IMR-90 (cell line): Measurements from ENCODE around the gene C5. TPM values are rescaled to one million over a fixed set of nuclear protein-coding genes. Genes with fewer than 3 reads are reported as not detected.
A peak's percentile ranks its signal among the peaks of the same experiment; 100 is the strongest.

ENCODE experiments used
- ATAC-seq: fragments of 200-7000 bp; cut with Tn5 transposase; 2 replicates; pipeline ENCODE4 v1.9.1; 2020; ENCODE audit warnings: low read depth, mild to moderate bottlenecking, moderate library complexity
- BruUV-seq: library from RNA; stranded (reverse); fragments of 400-500 nt; replicated peaks from 2 replicates; lab custom pipeline; 2021; lab: Mats Ljungman, UMichigan
- CTCF ChIA-PET: fragments of 300-600 bp; formaldehyde crosslinking; extraction: SDS; loops from one replicate; lab custom pipeline; 2021; ENCODE audit warnings: antibody characterized with exemption; lab: Yijun Ruan, JAX
- POLR2A ChIA-PET: fragments of 300-600 bp; sonication (Branson Sonifier 250); formaldehyde crosslinking; loops from one replicate; lab custom pipeline; 2022; ENCODE audit warnings: antibody characterized with exemption; ENCODE audit not compliant: unreplicated experiment; lab: Charles Lee
- DNase-seq: peaks from one replicate; pipeline ENCODE4 v3.0.0; 2013
- H2AFZ ChIP-seq: replicated peaks from 2 replicates; pipeline ENCODE3; 2013; ENCODE audit warnings: low read length, mild to moderate bottlenecking; ENCODE audit not compliant: poor library complexity
- H2AK5ac ChIP-seq: 2 replicates; pipeline ENCODE4 v1.6.1; 2013; ENCODE audit warnings: low read depth, low read length, inconsistent platforms
- H2AK9ac ChIP-seq: replicated peaks from 2 replicates; pipeline ENCODE3; 2013; ENCODE audit warnings: mild to moderate bottlenecking, low read depth, low read length, moderate library complexity; ENCODE audit not compliant: poor library complexity
- H2BK120ac ChIP-seq: 2 replicates; pipeline ENCODE4 v1.6.1; 2013; ENCODE audit warnings: low read depth, low read length, inconsistent platforms
- H2BK15ac ChIP-seq: 3 replicates; pipeline ENCODE4 v1.6.1; 2013; ENCODE audit warnings: low read depth, low read length, inconsistent platforms
- H2BK20ac ChIP-seq: 2 replicates; pipeline ENCODE4 v1.6.1; 2013; ENCODE audit warnings: low read depth, mild to moderate bottlenecking, inconsistent platforms, low read length, moderate library complexity
- H2BK5ac ChIP-seq: 2 replicates; pipeline ENCODE4 v1.6.1; 2013; ENCODE audit warnings: mild to moderate bottlenecking, low read depth, low read length, inconsistent platforms; ENCODE audit not compliant: poor library complexity, severe bottlenecking
- H3K14ac ChIP-seq: replicated peaks from 2 replicates; pipeline ENCODE4 v1.6.1; 2013; ENCODE audit warnings: low read depth, low read length, inconsistent platforms
- H3K18ac ChIP-seq: 2 replicates; pipeline ENCODE4 v1.6.1; 2013; ENCODE audit warnings: low read depth, low read length, control low read depth
- H3K23ac ChIP-seq: 2 replicates; pipeline ENCODE4 v1.6.1; 2013; ENCODE audit warnings: low read depth, low read length, inconsistent platforms
- H3K27ac ChIP-seq: 2 replicates; pipeline ENCODE4 v1.5.1; 2013; ENCODE audit warnings: mild to moderate bottlenecking, control low read depth, low read length; ENCODE audit not compliant: insufficient read depth
- H3K27me3 ChIP-seq: 2 replicates; pipeline ENCODE4 v1.6.1; 2013; ENCODE audit warnings: low read length; ENCODE audit not compliant: control insufficient read depth, insufficient read depth
- H3K36me3 ChIP-seq: 2 replicates; pipeline ENCODE4 v1.6.1; 2013; ENCODE audit warnings: low read length, mixed read lengths; ENCODE audit not compliant: control insufficient read depth, insufficient read depth
- H3K4ac ChIP-seq: 2 replicates; pipeline ENCODE4 v1.6.1; 2013; ENCODE audit warnings: low read depth, low read length, inconsistent platforms
- H3K4me1 ChIP-seq: 2 replicates; pipeline ENCODE4 v1.6.1; 2013; ENCODE audit warnings: low read length, mixed read lengths; ENCODE audit not compliant: control insufficient read depth, insufficient read depth
- H3K4me2 ChIP-seq: 2 replicates; pipeline ENCODE4 v1.6.1; 2013; ENCODE audit warnings: low read depth, mild to moderate bottlenecking, control low read depth, low read length, moderate library complexity
- H3K4me3 ChIP-seq: 2 replicates; pipeline ENCODE4 v1.5.1; 2013; ENCODE audit warnings: low read depth, mild to moderate bottlenecking, control low read depth, low read length, moderate library complexity; ENCODE audit not compliant: insufficient read depth
- H3K56ac ChIP-seq: 2 replicates; pipeline ENCODE4 v1.6.1; 2013; ENCODE audit warnings: low read length, inconsistent platforms; ENCODE audit not compliant: insufficient read depth; ENCODE audit errors: extremely low read depth
- H3K79me1 ChIP-seq, 2 experiments: 2 replicates each; pipeline ENCODE4 v1.6.1; 2013; ENCODE audit warnings: low read length in 2 of 2, inconsistent platforms in 1 of 2, low read depth in 1 of 2
- H3K9ac ChIP-seq: 2 replicates; pipeline ENCODE4 v1.6.1; 2013; ENCODE audit warnings: low read depth, low read length, control low read depth
- H3K9me1 ChIP-seq: 2 replicates; pipeline ENCODE4 v1.6.1; 2013; ENCODE audit warnings: low read length, inconsistent platforms; ENCODE audit not compliant: insufficient read depth
- H3K9me3 ChIP-seq: 2 replicates; pipeline ENCODE4 v1.6.1; 2013; ENCODE audit warnings: low read length; ENCODE audit not compliant: control insufficient read depth, insufficient read depth
- H4K20me1 ChIP-seq: 2 replicates; pipeline ENCODE4 v1.6.1; 2013; ENCODE audit warnings: low read length, inconsistent platforms; ENCODE audit not compliant: insufficient read depth
- H4K5ac ChIP-seq: 2 replicates; pipeline ENCODE4 v1.6.1; 2013; ENCODE audit warnings: mild to moderate bottlenecking, low read depth, low read length, control low read depth
- H4K8ac ChIP-seq, 2 experiments: 2 replicates each; pipeline ENCODE4 v1.6.1; 2013; ENCODE audit warnings: low read depth in 2 of 2, low read length in 2 of 2, control low read depth in 1 of 2, inconsistent platforms in 1 of 2
- H4K91ac ChIP-seq: 2 replicates; pipeline ENCODE4 v1.6.1; 2013; ENCODE audit warnings: low read depth, low read length, inconsistent platforms; ENCODE audit not compliant: insufficient read depth
- BHLHE40 ChIP-seq: fragments of 150-350 bp; IDR thresholded peaks from 2 replicates; pipeline ENCODE4 v1.6.1; 2016; ENCODE audit warnings: mild to moderate bottlenecking, low read depth, low read length
- CEBPB ChIP-seq: IDR thresholded peaks from 2 replicates; pipeline ENCODE4 v1.6.1; 2012; ENCODE audit warnings: low read depth, low read length, improper control_type of control experiment
- WGBS, 2 experiments: methylation state at CpG; one replicate each; pipeline versions ENCODE4 v1.1.5 to v1.1.7; 2013; ENCODE audit warnings: missing lambda C conversion rate in 2 of 2; ENCODE audit not compliant: insufficient read length in 1 of 2; ENCODE audit errors: extremely low coverage in 2 of 2; 5-methylcytosine and 5-hydroxymethylcytosine counted together
- dilution Hi-C: fragments of 300-500 bp; cut with HindIII; formaldehyde crosslinking; loops from one replicate; pipeline ENCODE4 v1.14.3; 2018; ENCODE audit warnings: low sequenced_read_pairs; ENCODE audit not compliant: unreplicated experiment
- in situ Hi-C: fragments of 300-500 bp; cut with MboI; formaldehyde crosslinking; loops from 3 replicates; pipeline ENCODE4 v1.14.3; 2019; ENCODE audit warnings: low sequenced_read_pairs, inconsistent platforms, mixed read lengths
- intact Hi-C: fragments of 100-400 bp; cut with micrococcal nuclease; formaldehyde crosslinking; loops from 2 replicates; pipeline ENCODE4 v1.10.0; 2022
- polyA plus RNA-seq, 3 experiments: library from polyadenylated mRNA; depleted of rRNA; stranded (reverse); fragments of >200 nt; gene quantifications; 2 replicates each; pipeline ENCODE4 v1.2.3, GENCODE V29; 2012; ENCODE audit warnings: low replicate concordance in 1 of 3
- total RNA-seq: library from RNA; depleted of rRNA; stranded (reverse); fragments of >200 nt; gene quantifications from 2 replicates; pipeline ENCODE4 v1.2.3, GENCODE V29; 2012

C5 gene
- total and polyA plus RNA-seq, 2 of the 4 experiments (the other 2 are of a cell fraction) = 1.5 to 2.3 TPM

DNA sequence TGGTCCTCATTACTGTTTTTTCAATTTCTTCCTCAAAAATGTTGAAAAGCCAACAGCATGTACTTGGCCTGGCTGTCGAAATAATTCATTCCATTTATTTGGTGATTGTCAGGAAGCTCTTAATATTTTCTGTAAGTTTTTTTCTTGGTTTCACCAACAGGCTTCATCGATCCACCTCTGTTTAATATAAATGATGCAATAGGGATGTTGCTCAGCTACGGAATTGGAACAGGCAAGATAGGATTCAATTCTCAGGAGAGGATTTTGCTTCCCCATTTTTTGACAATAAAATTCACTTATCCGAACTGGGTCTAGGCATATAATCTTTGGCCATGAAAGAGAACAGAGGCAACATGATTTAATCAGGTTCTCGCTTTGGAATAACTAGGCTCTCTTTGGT, 30.8 kb downstream of the C5 start:
- H3K4ac ChIP-seq = no peak overlapping the region
- H3K14ac ChIP-seq = no peak overlapping the region
- CTCF ChIA-PET = no interaction called here

More for the DNA sequence above, 30.8 kb downstream of the C5 start:
- H3K18ac ChIP-seq = no peak overlapping the region
- POLR2A ChIA-PET = no interaction called here
- no peak overlapping the region for H2AK5ac ChIP-seq
- no peaks in the 10 kb centered on the region for H3K4me1 ChIP-seq
- TF ChIP-seq CEBPB = peak; percentile 33
- no peak for TF ChIP-seq BHLHE40
- H4K5ac ChIP-seq = no peak overlapping the region
- no peak overlapping the region for H2BK5ac ChIP-seq
- BruUV-seq = no TSS peak
- dilution Hi-C loops = no loop called here
- no peak overlapping the region for H3K23ac ChIP-seq
- H3K4me3 ChIP-seq = no peak overlapping the region
- no peak overlapping the region for H2BK120ac ChIP-seq
- no peaks in the 10 kb centered on the region for H4K20me1 ChIP-seq
- no peak overlapping the region for H2AK9ac ChIP-seq
- no peak overlapping the region for H3K4me2 ChIP-seq
- no peaks in the 10 kb centered on the region for H3K9me3 ChIP-seq
- ATAC-seq (no peak), DNase-seq (no peak)
- no CpG with 5 or more reads among the region's 5 CpGs for WGBS, 2 experiments
- H4K8ac ChIP-seq = no peak overlapping the region
- in situ Hi-C loops = no loop called here
- H3K27me3 ChIP-seq = no peaks in the 10 kb centered on the region
- H3K27ac ChIP-seq = no peak overlapping the region
- H2BK20ac ChIP-seq = no peak overlapping the region
- H3K36me3 ChIP-seq = no peaks in the 10 kb centered on the region
- intact Hi-C loops = no loop called here
- H3K9ac ChIP-seq = no peak overlapping the region
- no peak overlapping the region for H4K91ac ChIP-seq
- no peaks in the 10 kb centered on the region for H3K79me1 ChIP-seq
- no peak overlapping the region for H2AFZ ChIP-seq
- H3K56ac ChIP-seq = no peak overlapping the region
- H3K9me1 ChIP-seq = no peaks in the 10 kb centered on the region
- no peak overlapping the region for H2BK15ac ChIP-seq
